Measurements from ENCODE around the gene AKAP17A. TPM values are rescaled to one million over a fixed set of nuclear protein-coding genes. Genes with fewer than 3 reads are reported as not detected.
"Not testable (repeated sequence)": the region's sequence is repeated elsewhere in the genome, so short reads cannot be mapped to it uniquely, and the experiment has no call there.

AKAP17A gene
- total RNA-seq: 68.2 and 71.9 TPM in 2 replicates

GRCh38 chrX:1591102-1591862 is at the start of gene AKAP17A:
AKAP17A (plus strand) TSS chrX:1591604; CDS start chrX:1593463, 1,859 bp downstream.
- intact Hi-C loops (cut with micrococcal nuclease): loop anchor here (1.0 to 5.0 kb wide), 8 partner anchors 14 to 1018 kb away; partner anchors contain the start of genes P2RY8 and SLC25A6

- intact Hi-C loops (cut with micrococcal nuclease): no loop called here
These were observed 48.2 kb upstream of the AKAP17A start for GRCh38 chrX:1542994-1543725.

GRCh38 chrX:1545776-1546408 is 45.5 kb upstream of the AKAP17A start:
- intact Hi-C loops (cut with micrococcal nuclease): no loop called here

GRCh38 chrX:1546691-1547251 is 44.6 kb upstream of the AKAP17A start:
- intact Hi-C loops (cut with micrococcal nuclease): no loop called here

- intact Hi-C loops (cut with micrococcal nuclease): no loop called here
These were observed 39.4 kb upstream of the AKAP17A start for GRCh38 chrX:1551959-1552546.

GRCh38 chrX:1554469-1555210 is 36.8 kb upstream of the AKAP17A start:
- intact Hi-C loops (cut with micrococcal nuclease): loop anchor here (1.0 kb wide), 1 partner anchor 17 kb away; the partner anchor contains the start of gene P2RY8

GRCh38 chrX:1555370-1555769 is 36.0 kb upstream of the AKAP17A start:
- intact Hi-C loops (cut with micrococcal nuclease): loop anchor here (1.0 kb wide), 1 partner anchor 18 kb away; the partner anchor contains the start of gene P2RY8

- intact Hi-C loops (cut with micrococcal nuclease): not testable (repeated sequence)
These were observed 34.0 kb upstream of the AKAP17A start for GRCh38 chrX:1557442-1557841.

GRCh38 chrX:1558761-1559468 is 32.5 kb upstream of the AKAP17A start:
- intact Hi-C loops (cut with micrococcal nuclease): no loop called here

GRCh38 chrX:1561164-1561563 is 30.2 kb upstream of the AKAP17A start:
- intact Hi-C loops (cut with micrococcal nuclease): no loop called here

- intact Hi-C loops (cut with micrococcal nuclease): loop anchor here (2.0 kb wide), 1 partner anchor 19 kb away; no protein-coding TSS in a partner anchor
These were observed 27.3 kb upstream of the AKAP17A start for GRCh38 chrX:1564077-1564476.

GRCh38 chrX:1564750-1565683 is 26.4 kb upstream of the AKAP17A start:
- intact Hi-C loops (cut with micrococcal nuclease): loop anchor here (2.0 kb wide), 1 partner anchor 18 kb away; no protein-coding TSS in a partner anchor

GRCh38 chrX:1574181-1574580 is 17.2 kb upstream of the AKAP17A start:
- intact Hi-C loops (cut with micrococcal nuclease): not testable (repeated sequence)

- intact Hi-C loops (cut with micrococcal nuclease): loop anchor here (2.0 kb wide), 2 partner anchors 14 to 40 kb away; partner anchors contain the start of genes AKAP17A and P2RY8
These were observed 15.0 kb upstream of the AKAP17A start for GRCh38 chrX:1576201-1576992.

GRCh38 chrX:1577845-1578244 is 13.6 kb upstream of the AKAP17A start:
- intact Hi-C loops (cut with micrococcal nuclease): loop anchor here (2.0 kb wide), 2 partner anchors 13 to 41 kb away; partner anchors contain the start of genes AKAP17A and P2RY8

- intact Hi-C loops (cut with micrococcal nuclease): no loop called here
These were observed 12.8 kb upstream of the AKAP17A start for GRCh38 chrX:1578511-1579173.

GRCh38 chrX:1581132-1581531 is 10.3 kb upstream of the AKAP17A start:
- intact Hi-C loops (cut with micrococcal nuclease): loop anchor here (1.0 kb wide), 1 partner anchor 127 kb away; no protein-coding TSS in a partner anchor
